ENCODE data around the gene CCDC89. TPM values are rescaled to one million over a fixed set of nuclear protein-coding genes. Genes with fewer than 3 reads are reported as not detected.

CCDC89 gene
- total RNA-seq, 2 experiments from 2014 or later, result not detected

DNA sequence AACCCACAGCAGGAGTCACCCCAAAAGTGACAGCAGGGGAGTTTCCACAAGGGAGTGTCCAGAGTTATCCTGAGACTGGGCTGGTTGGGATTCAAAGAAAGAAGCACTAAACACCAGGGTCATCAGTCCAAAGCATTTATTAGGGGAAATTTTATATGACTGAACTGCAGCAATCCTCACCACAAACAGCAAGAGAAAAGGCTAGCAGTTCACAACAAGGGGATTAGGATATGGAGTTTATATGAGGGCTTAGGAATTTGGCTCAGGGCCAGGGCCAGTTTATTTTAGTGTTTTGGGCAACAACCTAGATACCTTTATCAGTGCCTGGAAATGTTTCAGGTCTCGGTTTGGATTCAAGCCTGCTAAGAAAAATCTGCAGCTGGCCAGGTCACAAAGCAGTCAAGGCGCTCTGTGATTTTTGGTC, 42.8 kb downstream of the CCDC89 start:
- intact Hi-C loops (cut with micrococcal nuclease), result no loop called here
- DNase-seq, result no peak
- CTCF ChIA-PET, result no interaction called here
- Mint-ChIP-seq H3K27ac (no peak overlapping the region), H3K4me3 (no peak overlapping the region), H3K4me1 (ENCODE audit: low read depth) (peaks cover 5% of the 10 kb centered on the region), H3K36me3 (ENCODE audit: low read depth) (peaks cover 6% of the 10 kb centered on the region), H3K27me3 (ENCODE audit: low read depth) (peaks cover 6% of the 10 kb centered on the region), H3K9me3 (no peaks in the 10 kb centered on the region)

DNA sequence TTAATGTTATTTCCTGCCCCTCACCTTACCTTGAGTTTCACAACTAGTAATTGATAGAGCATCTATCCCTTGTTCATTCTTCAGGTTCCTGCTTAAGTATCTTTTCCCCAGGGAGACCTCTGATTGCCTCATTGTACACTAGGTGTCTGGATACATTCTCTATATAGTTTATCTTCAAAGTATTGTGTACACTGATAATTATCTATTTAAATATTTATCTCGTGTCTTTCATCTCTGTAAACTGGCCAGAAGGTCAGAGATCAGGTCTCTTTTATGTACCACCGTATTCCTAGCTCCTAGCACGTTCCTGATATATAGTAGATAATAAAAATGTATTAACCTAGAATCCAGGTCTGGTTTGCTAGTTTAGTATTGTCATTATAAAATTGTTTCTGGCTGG, 51.2 kb downstream of the CCDC89 start:
- intact Hi-C loops (cut with micrococcal nuclease), result no loop called here
- Mint-ChIP-seq H3K36me3 (ENCODE audit: low read depth) (peaks cover 30% of the 10 kb centered on the region), H3K4me1 (ENCODE audit: low read depth) (peaks cover 11% of the 10 kb centered on the region), H3K4me3 (no peak overlapping the region), H3K27me3 (ENCODE audit: low read depth) (no peaks in the 10 kb centered on the region), H3K9me3 (no peaks in the 10 kb centered on the region), H3K27ac (no peak overlapping the region)
- no peak for DNase-seq
- CTCF ChIA-PET, result no interaction called here

Other genes starting within 250 kb of the CCDC89 start
- 1 to 10 TPM; 3.3 to 4.6 TPM for gene DLG2, start 58.9 kb downstream of the CCDC89 start, total RNA-seq
- 10 to 100 TPM; 72.6 to 79.0 TPM for gene TMEM126B, start 57.6 kb downstream of the CCDC89 start, total RNA-seq
- gene TMEM126A, start 38.2 kb downstream of the CCDC89 start, total RNA-seq, result 10 to 100 TPM; 47.5 to 56.2 TPM
- gene CREBZF, start 21.1 kb downstream of the CCDC89 start, total RNA-seq, result 10 to 100 TPM; 53.3 to 53.9 TPM
- gene SYTL2, start 124.9 kb upstream of the CCDC89 start, total RNA-seq, result 10 to 100 TPM; 13.8 to 13.9 TPM
- gene CCDC83, start 169.2 kb upstream of the CCDC89 start, total RNA-seq, result not detected

Measured in activated naive CD4-positive, alpha-beta T cell treated with anti-CD3 and anti-CD28 coated beads for 36 hours (primary cell).